Ovary (tissue), 3 donors: ENCODE data around the gene CAV1.

Source experiments
- CTCF ChIP-seq, 3 donors: fragments of 450-650 bp in 2 of 3; fragments of 200-600 bp in 1 of 3; IDR thresholded peaks; one replicate each; pipeline versions ENCODE4 v1.5.1 to v1.8.0; 2016 to 2022; ENCODE audit warnings: antibody characterized with exemption in 3 of 3, mild to moderate bottlenecking in 1 of 3
- EP300 ChIP-seq: sonication (generic); formaldehyde crosslinking; IDR thresholded peaks from one replicate; pipeline ENCODE4 v1.6.1; 2017; ENCODE audit warnings: antibody characterized with exemption
- donor health status: DM: no; HTN: no; CAD: no.

DNA sequence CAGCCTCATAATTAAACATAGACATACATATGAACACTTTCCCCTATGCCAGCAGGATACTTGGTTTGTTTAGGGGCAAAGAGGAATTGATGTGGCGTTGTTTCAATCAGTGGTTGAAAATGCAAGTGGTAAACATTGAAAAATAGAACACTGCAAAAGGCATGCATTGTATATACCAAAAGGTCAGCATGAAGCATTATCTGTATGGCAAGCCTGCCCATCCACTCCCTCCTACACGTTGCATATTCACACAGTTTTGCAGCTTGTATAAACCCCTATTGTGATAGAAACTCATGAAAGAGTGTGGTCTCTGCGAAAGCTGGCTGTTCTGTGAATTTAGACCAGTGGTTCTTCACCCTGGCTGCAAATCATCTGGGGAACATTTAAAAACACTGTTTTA is 17.1 kb downstream of the CAV1 start:
- TF ChIP-seq EP300 (no peak), CTCF (IDR thresholded peaks at IDR 0.05) (no peak)
